Stimulated activated naive CD8-positive, alpha-beta T cell treated with anti-CD3 and anti-CD28 coated beads, Interleukin-15, Interleukin-2, amounts not matched to agents 100 ng/mL and 50 ng/mL, for 24 hours (primary cell): ENCODE measurements around the gene KLHL5.
"Not testable (repeated sequence)": the region's sequence is repeated elsewhere in the genome, so short reads cannot be mapped to it uniquely, and the experiment has no call there.

Source experiments
- H3K27ac Mint-ChIP-seq: one replicate; pipeline ENCODE4 v1.8.0; 2021; ENCODE audit warnings: mild to moderate bottlenecking, mixed read lengths
- H3K27me3 Mint-ChIP-seq: one replicate; pipeline ENCODE4 v1.8.0; 2021; ENCODE audit warnings: mixed read lengths
- H3K36me3 Mint-ChIP-seq: one replicate; pipeline ENCODE4 v1.8.0; 2021; ENCODE audit warnings: low read depth, mixed read lengths
- H3K4me1 Mint-ChIP-seq: one replicate; pipeline ENCODE4 v1.8.0; 2021; ENCODE audit warnings: low read depth, mixed read lengths
- H3K4me3 Mint-ChIP-seq: one replicate; pipeline ENCODE4 v1.8.0; 2021; ENCODE audit warnings: mild to moderate bottlenecking, mixed read lengths
- H3K9me3 Mint-ChIP-seq: one replicate; pipeline ENCODE4 v1.8.0; 2021; ENCODE audit warnings: mixed read lengths

The KLHL5 gene

GRCh38 chr4:39106011-39106410 is 44.0 kb downstream of the KLHL5 start:
- H3K27me3 Mint-ChIP-seq = no peaks in the 10 kb centered on the region
- no peak overlapping the region for H3K27ac Mint-ChIP-seq
- H3K36me3 Mint-ChIP-seq = peaks cover 18% of the 10 kb centered on the region

DNA sequence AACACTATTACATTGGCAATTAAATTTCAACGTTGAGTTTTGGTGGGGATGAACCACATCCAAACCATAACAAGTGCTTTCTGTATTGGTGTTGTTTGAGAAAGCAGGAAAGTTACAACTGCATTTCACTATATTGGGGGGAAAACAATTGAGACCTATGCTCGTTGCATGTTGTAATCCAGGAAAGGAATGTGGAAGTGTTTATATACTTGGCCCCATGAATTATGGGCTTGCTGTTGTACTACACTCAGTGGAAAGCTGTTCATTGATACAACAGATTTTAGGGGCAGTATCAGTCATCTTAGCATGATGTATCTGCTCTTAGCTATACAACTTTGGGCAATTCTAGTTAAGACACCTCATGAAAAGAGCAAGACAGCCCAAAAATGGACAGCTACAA is 52.4 kb downstream of the KLHL5 start:
- Mint-ChIP-seq H3K9me3 (no peaks in the 10 kb centered on the region), H3K4me1 (peaks cover 23% of the 10 kb centered on the region), H3K27ac (no peak overlapping the region), H3K36me3 (peaks cover 56% of the 10 kb centered on the region), H3K27me3 (no peaks in the 10 kb centered on the region), H3K4me3 (no peak overlapping the region)

More at GRCh38 chr4:39106011-39106410, 44.0 kb downstream of the KLHL5 start:
- Mint-ChIP-seq H3K4me3 (no peak overlapping the region), H3K4me1 (no peaks in the 10 kb centered on the region), H3K9me3 (no peaks in the 10 kb centered on the region)

- peaks cover 23% of the 10 kb centered on the region for H3K4me1 Mint-ChIP-seq
- peak overlapping the region; percentile 61 for H3K27ac Mint-ChIP-seq
- peaks cover 53% of the 10 kb centered on the region for H3K36me3 Mint-ChIP-seq
- no peak overlapping the region for H3K4me3 Mint-ChIP-seq
- H3K27me3 Mint-ChIP-seq = no peaks in the 10 kb centered on the region
- no peaks in the 10 kb centered on the region for H3K9me3 Mint-ChIP-seq
Observed at GRCh38 chr4:39118034-39118658, 56.1 kb downstream of the KLHL5 start.

DNA sequence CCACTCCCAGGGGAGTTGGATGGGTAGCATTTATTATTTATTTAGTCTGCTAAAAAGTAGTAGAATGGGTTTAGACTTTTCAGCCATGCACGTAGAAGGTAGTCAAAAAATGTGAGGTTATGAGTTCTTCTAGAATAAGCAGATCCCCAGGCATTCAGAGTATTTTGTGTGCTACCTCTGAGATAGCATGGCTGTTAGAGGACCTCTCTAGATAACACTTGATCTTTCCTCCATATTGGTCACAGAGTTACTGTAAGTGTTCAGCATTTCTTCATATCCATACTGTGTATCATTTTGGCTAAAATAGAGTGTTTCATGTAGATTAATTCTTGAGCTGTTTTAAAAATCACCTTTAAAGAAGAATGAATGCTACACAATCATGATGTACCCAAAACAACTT is 58.4 kb downstream of the KLHL5 start:
- Mint-ChIP-seq H3K36me3 (peaks cover 46% of the 10 kb centered on the region), H3K4me1 (peaks cover 23% of the 10 kb centered on the region), H3K27ac (no peak overlapping the region), H3K4me3 (no peak overlapping the region), H3K9me3 (no peaks in the 10 kb centered on the region), H3K27me3 (no peaks in the 10 kb centered on the region)

- peaks cover 20% of the 10 kb centered on the region for H3K36me3 Mint-ChIP-seq
- H3K4me1 Mint-ChIP-seq = no peaks in the 10 kb centered on the region
- H3K27ac Mint-ChIP-seq = no peak overlapping the region
- H3K9me3 Mint-ChIP-seq = no peaks in the 10 kb centered on the region
- H3K4me3 Mint-ChIP-seq = no peak overlapping the region
- H3K27me3 Mint-ChIP-seq = no peaks in the 10 kb centered on the region
Observed at GRCh38 chr4:39124885-39125599, 63.0 kb downstream of the KLHL5 start.

DNA sequence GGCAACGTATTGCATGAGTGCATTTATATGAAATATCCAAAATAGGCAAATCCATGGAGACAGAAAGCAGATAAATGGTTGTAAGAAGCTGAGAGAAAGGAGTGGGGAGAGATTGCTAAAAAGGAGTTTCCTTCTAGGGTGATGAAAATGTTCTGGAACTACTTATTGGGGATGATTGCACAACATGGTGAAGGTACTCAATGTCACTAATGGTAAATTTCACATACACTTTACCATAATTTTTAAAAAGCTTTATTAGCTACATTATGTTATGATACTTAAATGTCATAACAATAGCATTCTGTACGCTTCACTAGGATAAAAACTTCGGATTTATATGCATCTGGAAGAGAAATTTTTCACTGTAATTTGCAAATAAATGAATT is 63.6 kb downstream of the KLHL5 start:
- Mint-ChIP-seq H3K9me3 (no peaks in the 10 kb centered on the region), H3K27me3 (no peaks in the 10 kb centered on the region), H3K4me1 (no peaks in the 10 kb centered on the region), H3K27ac (no peak overlapping the region), H3K36me3 (peaks cover 15% of the 10 kb centered on the region), H3K4me3 (no peak overlapping the region)

DNA sequence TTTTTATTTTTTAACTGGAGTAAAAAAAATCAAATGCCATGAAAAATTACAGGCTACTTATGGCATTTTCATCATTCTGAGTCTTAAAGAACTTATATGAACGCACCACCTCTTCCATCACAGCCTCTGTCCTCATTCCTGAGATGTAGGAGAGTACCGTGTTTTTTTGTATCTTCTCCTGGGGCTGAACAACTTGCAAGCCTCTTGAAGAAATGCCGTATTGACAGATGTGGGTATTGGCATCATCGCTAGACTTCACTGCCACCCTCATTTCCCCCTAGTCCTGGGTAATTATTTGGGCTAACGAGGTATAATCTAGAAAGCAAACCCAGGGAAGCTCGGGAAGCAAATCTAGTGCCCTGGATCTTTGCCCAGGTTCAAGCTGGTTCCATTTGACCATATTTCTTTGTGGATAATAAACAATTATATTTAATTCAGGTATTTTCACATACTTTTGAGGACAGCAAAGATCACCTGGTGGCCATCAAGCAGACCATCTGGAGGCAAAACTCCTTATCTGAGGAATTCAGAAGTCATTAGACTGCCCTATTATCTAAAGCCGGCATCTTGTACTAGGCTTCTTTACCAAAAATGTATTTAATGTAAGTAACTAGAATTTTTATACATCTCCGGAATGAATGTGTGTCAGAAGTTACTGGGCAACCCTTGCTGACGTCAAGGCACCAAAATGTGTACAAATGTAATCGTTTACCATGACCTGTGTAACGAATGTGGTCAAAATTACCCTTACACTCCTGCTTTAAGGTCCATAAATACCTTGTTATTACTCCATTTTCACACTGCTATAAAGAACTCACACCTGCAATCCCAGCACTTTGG is 64.4 kb downstream of the KLHL5 start:
- Mint-ChIP-seq H3K9me3 (no peaks in the 10 kb centered on the region), H3K36me3 (peaks cover 14% of the 10 kb centered on the region), H3K27me3 (no peaks in the 10 kb centered on the region), H3K27ac (no peak overlapping the region), H3K4me1 (no peaks in the 10 kb centered on the region), H3K4me3 (no peak overlapping the region)

DNA sequence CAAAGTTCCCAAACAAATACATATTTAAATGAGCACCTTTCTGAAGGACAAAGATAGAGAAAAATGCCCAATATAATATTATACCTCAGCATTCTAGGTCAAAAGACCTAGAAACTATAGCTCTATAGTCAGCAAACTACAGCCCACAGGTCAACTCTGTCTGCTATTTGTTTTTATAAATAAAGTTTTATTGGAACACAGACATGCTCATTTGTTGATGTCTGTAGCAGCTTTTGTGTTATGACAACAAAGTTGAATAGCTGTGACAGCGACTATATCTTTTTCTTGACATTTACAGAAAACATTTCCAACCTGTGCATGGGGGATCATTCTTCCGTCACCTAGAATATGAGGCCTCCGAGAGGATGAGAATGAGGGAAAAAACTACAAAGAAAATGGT is 71.6 kb downstream of the KLHL5 start:
- H3K4me1 Mint-ChIP-seq = peaks cover 10% of the 10 kb centered on the region
- no peak overlapping the region for H3K4me3 Mint-ChIP-seq
- no peaks in the 10 kb centered on the region for H3K36me3 Mint-ChIP-seq
- no peaks in the 10 kb centered on the region for H3K9me3 Mint-ChIP-seq
- no peak overlapping the region for H3K27ac Mint-ChIP-seq
- H3K27me3 Mint-ChIP-seq = no peaks in the 10 kb centered on the region

- Mint-ChIP-seq H3K27me3 (no peaks in the 10 kb centered on the region), H3K36me3 (no peaks in the 10 kb centered on the region), H3K4me3 (no peak overlapping the region), H3K4me1 (peaks cover 10% of the 10 kb centered on the region), H3K9me3 (no peaks in the 10 kb centered on the region), H3K27ac (no peak overlapping the region)
Observed at GRCh38 chr4:39134683-39135306, 72.8 kb downstream of the KLHL5 start.

GRCh38 chr4:39138227-39138626 is 76.2 kb downstream of the KLHL5 start:
- H3K4me1 Mint-ChIP-seq, H3K4me3 Mint-ChIP-seq, H3K27me3 Mint-ChIP-seq, H3K9me3 Mint-ChIP-seq, H3K27ac Mint-ChIP-seq, H3K36me3 Mint-ChIP-seq: not testable (repeated sequence)

DNA sequence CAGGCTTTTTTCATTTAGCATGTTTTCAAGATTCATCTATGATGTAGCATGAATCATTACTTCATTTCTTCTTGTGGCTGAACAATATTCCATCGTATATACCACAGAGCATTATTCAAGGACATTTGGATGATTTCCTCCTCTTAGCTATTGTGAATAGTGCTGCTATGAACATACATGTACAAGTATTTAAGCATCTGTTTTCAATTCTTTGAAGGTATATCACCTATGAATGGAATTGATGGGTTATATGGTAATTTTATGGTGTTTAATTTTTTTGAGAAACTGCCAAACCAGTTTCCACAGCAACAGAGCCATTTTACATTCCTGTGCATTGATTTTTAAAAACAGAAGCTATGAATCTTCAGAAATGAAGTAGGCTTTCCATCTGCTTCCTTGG is 84.2 kb downstream of the KLHL5 start:
- no peaks in the 10 kb centered on the region for H3K36me3 Mint-ChIP-seq
- no peak overlapping the region for H3K4me3 Mint-ChIP-seq
- peaks cover 5% of the 10 kb centered on the region for H3K4me1 Mint-ChIP-seq
- no peaks in the 10 kb centered on the region for H3K9me3 Mint-ChIP-seq
- H3K27me3 Mint-ChIP-seq = no peaks in the 10 kb centered on the region
- no peak overlapping the region for H3K27ac Mint-ChIP-seq

GRCh38 chr4:39154009-39154408 is 92.0 kb downstream of the KLHL5 start:
- Mint-ChIP-seq H3K4me1 (peaks cover 5% of the 10 kb centered on the region), H3K27ac (no peak overlapping the region), H3K9me3 (no peaks in the 10 kb centered on the region), H3K36me3 (no peaks in the 10 kb centered on the region), H3K27me3 (no peaks in the 10 kb centered on the region), H3K4me3 (no peak overlapping the region)

GRCh38 chr4:39157520-39157919 is 95.5 kb downstream of the KLHL5 start:
- H3K27me3 Mint-ChIP-seq = no peaks in the 10 kb centered on the region
- H3K9me3 Mint-ChIP-seq = no peaks in the 10 kb centered on the region
- no peak overlapping the region for H3K27ac Mint-ChIP-seq
- no peaks in the 10 kb centered on the region for H3K4me1 Mint-ChIP-seq
- H3K36me3 Mint-ChIP-seq = no peaks in the 10 kb centered on the region
- H3K4me3 Mint-ChIP-seq = no peak overlapping the region

DNA sequence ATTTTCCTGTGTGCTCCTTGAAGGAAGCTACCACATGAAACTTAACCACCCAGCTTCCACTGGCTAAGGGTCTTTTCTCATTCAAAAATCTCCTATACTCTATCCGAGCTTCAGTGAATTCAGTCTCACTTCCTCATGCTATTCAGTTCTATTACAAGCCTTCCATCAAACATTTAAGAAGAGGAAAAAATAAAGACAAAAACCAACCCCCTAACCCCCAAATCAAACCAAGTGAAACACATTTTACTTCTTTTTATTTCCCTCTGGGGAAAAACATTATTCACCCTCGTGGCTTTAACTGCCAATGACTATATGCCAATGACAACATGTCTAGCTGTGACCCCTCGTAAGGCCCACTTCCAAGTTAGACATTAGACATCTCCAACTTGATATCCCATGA is 104.1 kb downstream of the KLHL5 start:
- H3K4me1 Mint-ChIP-seq = peaks cover 10% of the 10 kb centered on the region
- no peak overlapping the region for H3K27ac Mint-ChIP-seq
- no peaks in the 10 kb centered on the region for H3K9me3 Mint-ChIP-seq
- H3K36me3 Mint-ChIP-seq = no peaks in the 10 kb centered on the region
- H3K27me3 Mint-ChIP-seq = no peaks in the 10 kb centered on the region
- no peak overlapping the region for H3K4me3 Mint-ChIP-seq

DNA sequence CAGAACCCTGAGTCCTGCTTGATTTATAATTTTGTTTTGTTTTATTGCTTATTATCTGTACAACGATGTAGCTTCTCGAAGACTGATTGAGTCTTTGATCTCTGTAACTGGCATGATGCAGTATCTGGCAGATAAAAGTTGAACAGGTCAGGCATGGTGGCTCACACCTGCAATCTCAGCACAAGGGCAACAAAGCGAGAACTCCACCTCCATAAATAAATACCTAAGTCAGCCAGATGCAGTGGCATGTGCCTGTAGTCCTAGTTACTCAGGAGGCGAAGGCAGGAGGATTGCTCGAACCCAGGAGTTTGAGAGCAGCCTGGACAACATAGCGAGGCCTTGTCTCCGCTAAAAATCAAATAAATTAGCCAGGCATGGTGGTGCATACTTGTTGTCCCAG is 104.6 kb downstream of the KLHL5 start:
- H3K36me3 Mint-ChIP-seq = no peaks in the 10 kb centered on the region
- no peaks in the 10 kb centered on the region for H3K27me3 Mint-ChIP-seq
- peaks cover 10% of the 10 kb centered on the region for H3K4me1 Mint-ChIP-seq
- H3K9me3 Mint-ChIP-seq = no peaks in the 10 kb centered on the region
- H3K4me3 Mint-ChIP-seq = no peak overlapping the region
- H3K27ac Mint-ChIP-seq = no peak overlapping the region
